Measurements from ENCODE around the gene CYP27A1. TPM values are rescaled to one million over a fixed set of nuclear protein-coding genes. Genes with fewer than 3 reads are reported as not detected.

Gene CYP27A1
- total and polyA plus RNA-seq, 2 of the 8 experiments (the other 6 are each of a cell fraction or from before 2014, with no cell fraction given): 5.4 to 14.7 TPM

- Histone ChIP-seq H3K4me3 (ENCODE audit: extremely low read depth in 1 of 4, insufficient read depth in 2 of 4, low read depth in 3 of 4, low read length in 4 of 4) (no peak overlapping the region), H3K56ac (replicated peaks; ENCODE audit: insufficient read length, low read depth, low read length) (no peak overlapping the region), H4K5ac (ENCODE audit: insufficient read length, low read depth, low read length) (no peak overlapping the region), H4K8ac (ENCODE audit: extremely low read depth, insufficient read depth, low read length) (no peak overlapping the region), H3K79me1 (ENCODE audit: low read depth, low read length) (no peaks in the 10 kb centered on the region), H4K20me1 (replicated peaks in 1 of 2; ENCODE audit: control insufficient read depth in 1 of 2, insufficient read depth in 2 of 2, low read length in 2 of 2) (no peaks in the 10 kb centered on the region), H3K4ac (replicated peaks; ENCODE audit: insufficient read length, low read depth, low read length) (no peak overlapping the region), H3K79me2 (ENCODE audit: control insufficient read depth in 1 of 2, insufficient read depth in 2 of 2, low read length in 2 of 2) (no peaks in the 10 kb centered on the region), H3K27ac (ENCODE audit: low read depth, low read length) (no peak overlapping the region), H2BK12ac (ENCODE audit: low read depth, low read length) (no peak overlapping the region), H2BK15ac (ENCODE audit: low read length) (no peak overlapping the region), H4K91ac (replicated peaks; ENCODE audit: insufficient read length, low read length) (no peak overlapping the region), H2BK20ac (ENCODE audit: low read length) (no peak overlapping the region), H3K9ac (replicated peaks in 1 of 4; ENCODE audit: extremely low read depth in 1 of 4, low read depth in 3 of 4, low read length in 3 of 4) (no peak overlapping the region), H2BK120ac (replicated peaks; ENCODE audit: low read depth, low read length) (no peak overlapping the region), H3K18ac (ENCODE audit: extremely low read depth, low read length) (no peak overlapping the region), H3K4me1 (replicated peaks in 1 of 4; ENCODE audit: control insufficient read depth in 3 of 4, insufficient read depth in 4 of 4, low read length in 3 of 4) (peaks cover 0 to 2% (median under 1%) of the 10 kb centered on the region in 4 experiments; a peak in 1 of 7 replicates), H3K36me3 (ENCODE audit: control insufficient read depth in 2 of 4, insufficient read depth in 4 of 4, low read length in 3 of 4) (no peaks in the 10 kb centered on the region), H3K23me2 (ENCODE audit: low read depth, low read length) (peaks cover 6% of the 10 kb centered on the region), H2AK5ac (ENCODE audit: low read depth, low read length) (no peak overlapping the region), H3K9me3 (ENCODE audit: insufficient read depth in 2 of 2, low read depth in 1 of 2, low read length in 1 of 2) (no peaks in the 10 kb centered on the region), H3K27me3 (replicated peaks in 1 of 4; ENCODE audit: control insufficient read depth in 3 of 4, extremely low read depth in 1 of 4, insufficient read depth in 3 of 4, low read length in 3 of 4) (peaks cover 2 to 18% (median 12%) of the 10 kb centered on the region in 4 experiments), H2BK5ac (ENCODE audit: low read depth, low read length) (no peak overlapping the region), H2AFZ (ENCODE audit: low read length) (no peak overlapping the region), H3K23ac (ENCODE audit: insufficient read length) (no peak overlapping the region), H3K4me2 (ENCODE audit: insufficient read depth in 1 of 2, low read depth in 2 of 2, low read length in 2 of 2) (no peak overlapping the region), H3K14ac (ENCODE audit: insufficient read length) (no peak overlapping the region)
- FAIRE-seq: no peak
- ChIA-PET CTCF (ENCODE audit: partially characterized antibody) (interaction anchor here (1.3 to 2.0 kb wide), 3 partner anchors 18 to 70 kb away, joined by 4 to 7 read pairs (median 4); no protein-coding TSS in a partner anchor), POLR2A (ENCODE audit: partially characterized antibody) (no interaction called here)
- WGBS, 2 experiments (ENCODE audit: extremely low coverage in 1 of 2, insufficient coverage in 1 of 2, insufficient read length in 1 of 2, insufficient replicate concordance in 2 of 2, low coverage in 1 of 2, low lambda C conversion rate in 2 of 2, missing lambda C conversion rate in 1 of 2): 91% methylated on average over 9 of the region's 9 CpGs; no CpG with 5 or more reads in 1 of the 2 experiments
- no peak for DNase-seq (ENCODE audit: low read depth in 1 of 2, low spot score in 2 of 2)
- TF ChIP-seq SAP30 (IDR thresholded peaks at IDR 0.05; ENCODE audit: insufficient read depth, insufficient replicate concordance, low read length): no peak
- TF ChIP-seq SP4 (IDR thresholded peaks at IDR 0.05; ENCODE audit: low read length): no peak
- TF ChIP-seq TBP (IDR thresholded peaks at IDR 0.05; ENCODE audit: low read depth, low read length): no peak
- TF ChIP-seq CTCF (IDR thresholded peaks at IDR 0.05; ENCODE audit: control extremely low read depth in 1 of 3, insufficient read depth in 1 of 3, low read depth in 1 of 3, low read length in 3 of 3): no peak
- no peak for TF ChIP-seq RAD21 (IDR thresholded peaks at IDR 0.05 in 1 of 2, conservative IDR thresholded peaks at IDR 0.05 in 1 of 2; ENCODE audit: low read depth in 2 of 2, low read length in 2 of 2)
- no peak for TF ChIP-seq TEAD4 (IDR thresholded peaks at IDR 0.05; ENCODE audit: low read depth, low read length)
- TF ChIP-seq RFX5 (IDR thresholded peaks at IDR 0.05; ENCODE audit: borderline replicate concordance, low read depth, low read length): no peak
- TF ChIP-seq HDAC6 (IDR thresholded peaks at IDR 0.05; ENCODE audit: low read depth, low read length): no peak
- TF ChIP-seq GTF2F1 (IDR thresholded peaks at IDR 0.05; ENCODE audit: borderline replicate concordance, low read depth, low read length): no peak
Measured at GRCh38 chr2:218777276-218777990, 4.5 kb upstream of the CYP27A1 start.
